Measurements from ENCODE around the gene GTPBP4. TPM values are rescaled to one million over a fixed set of nuclear protein-coding genes. Genes with fewer than 3 reads are reported as not detected.
A peak's percentile ranks its signal among the peaks of the same experiment; 100 is the strongest.

The GTPBP4 gene
- total RNA-seq, 1 experiment from 2014 or later, result 97.4 TPM

DNA sequence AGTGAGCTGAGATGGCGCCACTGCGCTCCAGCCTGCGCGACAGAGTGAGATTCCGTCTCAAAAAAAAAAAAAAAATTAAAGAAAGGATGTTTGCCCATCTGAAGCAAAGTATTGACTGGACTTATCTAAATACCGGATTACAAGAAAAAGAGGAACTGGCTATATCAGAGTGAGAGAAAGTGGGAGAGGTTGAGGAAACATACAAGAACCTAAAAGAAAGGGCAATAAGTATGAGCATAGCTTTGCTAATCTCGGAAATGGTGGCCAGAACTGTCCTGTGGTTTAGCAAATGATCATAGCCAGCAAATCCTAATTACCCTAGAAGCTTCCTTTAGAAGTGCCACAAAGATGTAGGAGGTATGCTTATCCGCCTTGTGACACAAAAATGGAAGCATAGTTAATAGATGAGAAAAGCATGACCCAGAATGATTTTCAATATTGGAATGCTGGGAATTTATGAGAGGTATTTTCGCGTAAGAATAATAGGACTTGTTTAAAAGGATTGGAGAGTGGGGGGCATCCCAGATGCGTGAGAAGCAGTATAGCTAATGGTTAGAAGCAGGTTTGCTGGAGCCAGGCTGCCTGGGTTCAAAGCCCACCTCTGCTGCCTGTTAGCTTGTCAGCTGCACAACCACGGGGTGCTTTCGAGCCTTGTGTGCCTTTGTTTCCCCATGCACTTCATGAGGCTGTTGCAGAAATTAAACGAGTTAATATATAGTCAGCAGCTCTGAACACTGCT is 1.2 kb upstream of the GTPBP4 start (continued):
- TF ChIP-seq, protein P1, sequence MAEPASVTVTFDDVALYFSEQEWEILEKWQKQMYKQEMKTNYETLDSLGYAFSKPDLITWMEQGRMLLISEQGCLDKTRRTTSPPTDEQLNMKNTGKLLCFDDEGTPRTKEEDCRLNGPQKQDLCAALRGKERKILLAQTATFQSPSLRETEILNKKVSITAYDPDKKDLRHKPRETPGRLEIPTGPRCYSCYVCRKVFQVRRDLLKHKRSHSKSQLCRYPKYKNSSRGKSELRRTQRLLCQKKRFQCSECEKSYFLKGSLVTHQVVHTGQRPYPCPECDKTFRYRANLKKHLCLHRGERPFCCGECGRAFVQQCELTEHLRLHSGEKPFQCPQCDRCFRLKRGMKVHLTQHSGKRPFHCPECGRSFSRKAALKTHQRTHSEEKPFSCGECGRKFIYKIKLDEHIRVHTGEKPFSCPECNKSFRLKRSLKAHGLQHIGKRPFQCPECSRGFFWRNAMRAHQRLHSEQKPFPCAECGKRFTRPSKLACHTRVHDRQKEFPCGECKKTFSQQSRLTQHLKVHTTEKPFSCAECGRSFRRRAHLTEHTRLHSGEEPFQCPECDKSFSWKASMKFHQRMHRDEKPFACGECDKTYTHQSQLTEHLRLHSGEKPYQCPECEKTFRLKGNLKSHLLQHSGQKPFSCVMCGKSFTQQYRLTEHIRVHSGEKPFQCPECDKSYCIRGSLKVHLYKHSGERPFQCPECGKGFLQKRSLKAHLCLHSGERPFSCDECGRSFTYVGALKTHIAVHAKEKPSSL (CRISPR knock-in tag; conservative IDR thresholded peaks at IDR 0.05), result no peak

DNA sequence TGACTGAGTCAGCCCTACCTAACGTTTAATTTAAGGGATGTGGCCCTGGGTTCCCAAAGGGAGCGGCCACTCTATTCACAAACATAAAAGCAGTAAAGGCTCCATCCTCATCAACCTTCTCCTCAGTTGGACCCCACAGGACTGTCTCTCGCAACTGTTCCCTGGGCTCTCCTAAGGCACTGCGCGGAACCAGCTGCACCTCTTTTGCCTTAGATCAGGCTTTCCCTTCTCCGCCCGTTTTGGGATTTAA is 689 bp upstream of the GTPBP4 start:
- Mint-ChIP-seq H3K27ac (no peak overlapping the region), H3K9me3 (peaks cover 4% of the 10 kb centered on the region), H3K4me3 (peak overlapping the region; percentile 95), H3K36me3 (peaks cover 21% of the 10 kb centered on the region), H3K4me1 (peaks cover 26% of the 10 kb centered on the region), H3K27me3 (ENCODE audit: low read depth) (no peaks in the 10 kb centered on the region)
- ATAC-seq, result peak; percentile 14
- TF ChIP-seq, protein P2, sequence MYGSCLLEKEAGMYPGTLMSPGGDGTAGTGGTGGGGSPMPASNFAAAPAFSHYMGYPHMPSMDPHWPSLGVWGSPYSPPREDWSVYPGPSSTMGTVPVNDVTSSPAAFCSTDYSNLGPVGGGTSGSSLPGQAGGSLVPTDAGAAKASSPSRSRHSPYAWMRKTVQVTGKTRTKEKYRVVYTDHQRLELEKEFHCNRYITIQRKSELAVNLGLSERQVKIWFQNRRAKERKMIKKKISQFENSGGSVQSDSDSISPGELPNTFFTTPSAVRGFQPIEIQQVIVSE (CRISPR knock-in tag; IDR thresholded peaks at IDR 0.05; ENCODE audit: borderline replicate concordance), result no peak
- TF ChIP-seq, protein P3, sequence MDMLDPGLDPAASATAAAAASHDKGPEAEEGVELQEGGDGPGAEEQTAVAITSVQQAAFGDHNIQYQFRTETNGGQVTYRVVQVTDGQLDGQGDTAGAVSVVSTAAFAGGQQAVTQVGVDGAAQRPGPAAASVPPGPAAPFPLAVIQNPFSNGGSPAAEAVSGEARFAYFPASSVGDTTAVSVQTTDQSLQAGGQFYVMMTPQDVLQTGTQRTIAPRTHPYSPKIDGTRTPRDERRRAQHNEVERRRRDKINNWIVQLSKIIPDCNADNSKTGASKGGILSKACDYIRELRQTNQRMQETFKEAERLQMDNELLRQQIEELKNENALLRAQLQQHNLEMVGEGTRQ (CRISPR knock-in tag; IDR thresholded peaks at IDR 0.05), result no peak
- TF ChIP-seq MXD4 (CRISPR knock-in tag; IDR thresholded peaks at IDR 0.05; ENCODE audit: borderline replicate concordance), result no peak
- TF ChIP-seq NFE2L1 (CRISPR knock-in tag; IDR thresholded peaks at IDR 0.05), result no peak
- DNase-seq (ENCODE audit: low spot score), result no peak
- ChIA-PET CTCF (interaction anchor here (1.3 to 1.4 kb wide), 2 partner anchors 123 to 572 kb away, joined by 3 read pairs; no protein-coding TSS in a partner anchor), POLR2A (interaction anchor here (1.1 kb wide), 2 partner anchors 19 to 61 kb away, joined by 3 to 4 read pairs; partner anchors contain the start of gene IDI1)

DNA sequence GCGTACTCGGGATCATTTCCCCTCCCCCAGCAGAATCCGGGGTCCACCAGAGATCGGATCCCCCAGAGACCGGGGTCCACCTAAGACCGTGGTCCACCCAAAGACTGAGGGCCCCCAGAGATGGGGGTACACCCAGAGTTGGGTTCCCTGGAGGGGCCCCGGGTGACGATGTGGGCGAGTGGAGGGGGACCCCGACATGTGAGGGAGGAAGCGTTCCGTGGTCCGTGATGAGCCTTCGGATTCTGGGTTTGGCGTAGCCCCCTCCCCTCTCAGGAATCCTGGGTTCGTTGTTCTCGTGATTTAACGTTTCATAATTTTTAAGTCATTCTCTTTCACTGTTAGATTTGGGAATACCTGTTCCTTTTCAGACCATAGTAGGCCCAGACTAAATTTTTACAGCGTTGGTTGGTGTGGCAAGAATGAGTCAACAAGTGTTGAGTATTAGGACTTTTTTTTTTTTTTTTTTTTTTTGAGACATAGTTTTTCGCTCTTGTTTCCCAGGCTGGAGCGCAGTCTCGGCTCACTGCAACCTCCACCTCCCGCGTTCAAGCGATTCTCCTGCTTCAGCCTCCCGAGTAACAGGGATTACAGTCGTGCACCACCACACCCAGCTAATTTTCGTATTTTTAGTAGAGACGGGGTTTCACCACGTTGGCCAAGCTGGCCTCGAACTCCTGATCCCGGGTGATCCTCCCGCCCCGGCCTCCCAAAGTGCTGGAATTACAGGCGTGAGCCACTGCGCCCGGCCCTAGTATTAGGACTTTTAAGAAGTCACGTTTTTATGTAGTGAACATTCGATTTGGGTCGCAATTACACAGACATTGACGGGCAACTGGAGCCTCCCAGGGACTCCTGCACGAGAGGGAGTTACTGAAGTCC is 672 bp downstream of the GTPBP4 start:
- Mint-ChIP-seq H3K4me1 (peaks cover 26% of the 10 kb centered on the region), H3K27ac (peak overlapping the region; percentile 98), H3K4me3 (peak overlapping the region; percentile 95), H3K36me3 (peaks cover 32% of the 10 kb centered on the region), H3K9me3 (no peaks in the 10 kb centered on the region), H3K27me3 (ENCODE audit: low read depth) (no peaks in the 10 kb centered on the region)
- no peak for DNase-seq (ENCODE audit: low spot score)
- POLR2A ChIA-PET, result interaction anchor here (1.1 kb wide), 1 partner anchor 20 kb away, joined by 4 read pairs; no protein-coding TSS in a partner anchor
- no peak for ATAC-seq
- TF ChIP-seq, protein P4, sequence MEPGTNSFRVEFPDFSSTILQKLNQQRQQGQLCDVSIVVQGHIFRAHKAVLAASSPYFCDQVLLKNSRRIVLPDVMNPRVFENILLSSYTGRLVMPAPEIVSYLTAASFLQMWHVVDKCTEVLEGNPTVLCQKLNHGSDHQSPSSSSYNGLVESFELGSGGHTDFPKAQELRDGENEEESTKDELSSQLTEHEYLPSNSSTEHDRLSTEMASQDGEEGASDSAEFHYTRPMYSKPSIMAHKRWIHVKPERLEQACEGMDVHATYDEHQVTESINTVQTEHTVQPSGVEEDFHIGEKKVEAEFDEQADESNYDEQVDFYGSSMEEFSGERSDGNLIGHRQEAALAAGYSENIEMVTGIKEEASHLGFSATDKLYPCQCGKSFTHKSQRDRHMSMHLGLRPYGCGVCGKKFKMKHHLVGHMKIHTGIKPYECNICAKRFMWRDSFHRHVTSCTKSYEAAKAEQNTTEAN (CRISPR knock-in tag; IDR thresholded peaks at IDR 0.05), result 0 out of 2 replicates have a peak, but pooled peaks have one; percentile 24
- TF ChIP-seq ZNF416 (CRISPR knock-in tag; IDR thresholded peaks at IDR 0.05) (0 out of 2 replicates have a peak, but pooled peaks have one; percentile 5), JUN (CRISPR knock-in tag; IDR thresholded peaks at IDR 0.05) (0 out of 2 replicates have a peak, but pooled peaks have one; percentile 51), TCF7 (CRISPR knock-in tag; IDR thresholded peaks at IDR 0.05; ENCODE audit: low read depth) (no peak), TEAD4 (CRISPR knock-in tag; IDR thresholded peaks at IDR 0.05) (0 out of 2 replicates have a peak, but pooled peaks have one; percentile 46), ZNF232 (CRISPR knock-in tag; IDR thresholded peaks at IDR 0.05) (no peak), NFYB (CRISPR knock-in tag; conservative IDR thresholded peaks at IDR 0.05; ENCODE audit: low read depth) (no peak), ZNF317 (CRISPR knock-in tag; IDR thresholded peaks at IDR 0.05; ENCODE audit: borderline replicate concordance, low read depth) (no peak), ZNF671 (CRISPR knock-in tag; IDR thresholded peaks at IDR 0.05) (no peak)
- TF ChIP-seq, protein P5, sequence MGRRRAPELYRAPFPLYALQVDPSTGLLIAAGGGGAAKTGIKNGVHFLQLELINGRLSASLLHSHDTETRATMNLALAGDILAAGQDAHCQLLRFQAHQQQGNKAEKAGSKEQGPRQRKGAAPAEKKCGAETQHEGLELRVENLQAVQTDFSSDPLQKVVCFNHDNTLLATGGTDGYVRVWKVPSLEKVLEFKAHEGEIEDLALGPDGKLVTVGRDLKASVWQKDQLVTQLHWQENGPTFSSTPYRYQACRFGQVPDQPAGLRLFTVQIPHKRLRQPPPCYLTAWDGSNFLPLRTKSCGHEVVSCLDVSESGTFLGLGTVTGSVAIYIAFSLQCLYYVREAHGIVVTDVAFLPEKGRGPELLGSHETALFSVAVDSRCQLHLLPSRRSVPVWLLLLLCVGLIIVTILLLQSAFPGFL (CRISPR knock-in tag; IDR thresholded peaks at IDR 0.05; ENCODE audit: borderline replicate concordance), result 0 out of 2 replicates have a peak, but pooled peaks have one; percentile 0
- TF ChIP-seq, protein P6, sequence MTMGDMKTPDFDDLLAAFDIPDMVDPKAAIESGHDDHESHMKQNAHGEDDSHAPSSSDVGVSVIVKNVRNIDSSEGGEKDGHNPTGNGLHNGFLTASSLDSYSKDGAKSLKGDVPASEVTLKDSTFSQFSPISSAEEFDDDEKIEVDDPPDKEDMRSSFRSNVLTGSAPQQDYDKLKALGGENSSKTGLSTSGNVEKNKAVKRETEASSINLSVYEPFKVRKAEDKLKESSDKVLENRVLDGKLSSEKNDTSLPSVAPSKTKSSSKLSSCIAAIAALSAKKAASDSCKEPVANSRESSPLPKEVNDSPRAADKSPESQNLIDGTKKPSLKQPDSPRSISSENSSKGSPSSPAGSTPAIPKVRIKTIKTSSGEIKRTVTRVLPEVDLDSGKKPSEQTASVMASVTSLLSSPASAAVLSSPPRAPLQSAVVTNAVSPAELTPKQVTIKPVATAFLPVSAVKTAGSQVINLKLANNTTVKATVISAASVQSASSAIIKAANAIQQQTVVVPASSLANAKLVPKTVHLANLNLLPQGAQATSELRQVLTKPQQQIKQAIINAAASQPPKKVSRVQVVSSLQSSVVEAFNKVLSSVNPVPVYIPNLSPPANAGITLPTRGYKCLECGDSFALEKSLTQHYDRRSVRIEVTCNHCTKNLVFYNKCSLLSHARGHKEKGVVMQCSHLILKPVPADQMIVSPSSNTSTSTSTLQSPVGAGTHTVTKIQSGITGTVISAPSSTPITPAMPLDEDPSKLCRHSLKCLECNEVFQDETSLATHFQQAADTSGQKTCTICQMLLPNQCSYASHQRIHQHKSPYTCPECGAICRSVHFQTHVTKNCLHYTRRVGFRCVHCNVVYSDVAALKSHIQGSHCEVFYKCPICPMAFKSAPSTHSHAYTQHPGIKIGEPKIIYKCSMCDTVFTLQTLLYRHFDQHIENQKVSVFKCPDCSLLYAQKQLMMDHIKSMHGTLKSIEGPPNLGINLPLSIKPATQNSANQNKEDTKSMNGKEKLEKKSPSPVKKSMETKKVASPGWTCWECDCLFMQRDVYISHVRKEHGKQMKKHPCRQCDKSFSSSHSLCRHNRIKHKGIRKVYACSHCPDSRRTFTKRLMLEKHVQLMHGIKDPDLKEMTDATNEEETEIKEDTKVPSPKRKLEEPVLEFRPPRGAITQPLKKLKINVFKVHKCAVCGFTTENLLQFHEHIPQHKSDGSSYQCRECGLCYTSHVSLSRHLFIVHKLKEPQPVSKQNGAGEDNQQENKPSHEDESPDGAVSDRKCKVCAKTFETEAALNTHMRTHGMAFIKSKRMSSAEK (CRISPR knock-in tag; IDR thresholded peaks at IDR 0.05; ENCODE audit: borderline replicate concordance), result no peak
- TF ChIP-seq, protein P7, sequence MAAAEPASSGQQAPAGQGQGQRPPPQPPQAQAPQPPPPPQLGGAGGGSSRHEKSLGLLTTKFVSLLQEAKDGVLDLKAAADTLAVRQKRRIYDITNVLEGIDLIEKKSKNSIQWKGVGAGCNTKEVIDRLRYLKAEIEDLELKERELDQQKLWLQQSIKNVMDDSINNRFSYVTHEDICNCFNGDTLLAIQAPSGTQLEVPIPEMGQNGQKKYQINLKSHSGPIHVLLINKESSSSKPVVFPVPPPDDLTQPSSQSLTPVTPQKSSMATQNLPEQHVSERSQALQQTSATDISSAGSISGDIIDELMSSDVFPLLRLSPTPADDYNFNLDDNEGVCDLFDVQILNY (CRISPR knock-in tag; IDR thresholded peaks at IDR 0.05), result no peak
- CTCF ChIA-PET, result interaction anchor here (1.0 to 1.4 kb wide), 3 partner anchors 61 to 573 kb away, joined by 3 to 4 read pairs (median 3); no protein-coding TSS in a partner anchor

Data from WTC11 (cell line).